ENCODE data around the gene PDE3A.

- TF ChIP-seq CTCF (conservative IDR thresholded peaks at IDR 0.05) (no peak), ZFX (IDR thresholded peaks at IDR 0.05) (no peak)
Measured at GRCh38 chr12:20469756-20470155, 101.4 kb downstream of the PDE3A start.
